OCI-LY1 (cell line): ENCODE data around the gene FOXM1.

Experiments used
- EZH2 ChIP-seq: fragments of 200-600 bp; sonication (generic), shearing (Covaris generic); IDR thresholded peaks from 2 replicates; pipeline ENCODE4 v1.8.0; 2017; ENCODE audit warnings: borderline replicate concordance, mixed run types, mild to moderate bottlenecking, antibody characterized with exemption, low read length, moderate library complexity, mixed read lengths
- TF ChIP-seq, protein P1 (sequence below): fragments of 200-600 bp; sonication (generic), shearing (Covaris generic); IDR thresholded peaks from 2 replicates; pipeline ENCODE4 v1.5.1; 2017; ENCODE audit warnings: mild to moderate bottlenecking, antibody characterized with exemption, low read length, moderate library complexity, mixed read lengths

DNA sequence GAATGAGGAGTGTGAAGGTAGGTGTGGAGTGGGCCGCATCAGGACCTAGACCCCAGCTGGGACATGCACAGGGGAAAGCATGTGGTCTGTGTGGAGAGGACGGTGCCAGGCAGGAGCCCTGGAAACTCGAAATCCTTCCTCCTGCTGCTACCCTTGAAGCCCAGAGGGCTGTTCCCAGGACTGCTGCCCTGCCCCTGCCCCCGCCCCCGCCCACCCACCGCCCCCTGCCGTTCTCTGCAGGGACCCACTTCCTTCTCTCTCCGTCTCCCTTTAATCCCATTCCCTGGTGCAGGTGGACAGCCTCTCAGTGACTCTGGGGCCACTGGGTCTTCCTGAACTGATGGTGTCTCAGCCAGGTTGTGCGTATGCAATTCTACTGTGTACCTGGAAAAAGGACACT, 56.5 kb downstream of the FOXM1 start:
- TF ChIP-seq, protein P1, sequence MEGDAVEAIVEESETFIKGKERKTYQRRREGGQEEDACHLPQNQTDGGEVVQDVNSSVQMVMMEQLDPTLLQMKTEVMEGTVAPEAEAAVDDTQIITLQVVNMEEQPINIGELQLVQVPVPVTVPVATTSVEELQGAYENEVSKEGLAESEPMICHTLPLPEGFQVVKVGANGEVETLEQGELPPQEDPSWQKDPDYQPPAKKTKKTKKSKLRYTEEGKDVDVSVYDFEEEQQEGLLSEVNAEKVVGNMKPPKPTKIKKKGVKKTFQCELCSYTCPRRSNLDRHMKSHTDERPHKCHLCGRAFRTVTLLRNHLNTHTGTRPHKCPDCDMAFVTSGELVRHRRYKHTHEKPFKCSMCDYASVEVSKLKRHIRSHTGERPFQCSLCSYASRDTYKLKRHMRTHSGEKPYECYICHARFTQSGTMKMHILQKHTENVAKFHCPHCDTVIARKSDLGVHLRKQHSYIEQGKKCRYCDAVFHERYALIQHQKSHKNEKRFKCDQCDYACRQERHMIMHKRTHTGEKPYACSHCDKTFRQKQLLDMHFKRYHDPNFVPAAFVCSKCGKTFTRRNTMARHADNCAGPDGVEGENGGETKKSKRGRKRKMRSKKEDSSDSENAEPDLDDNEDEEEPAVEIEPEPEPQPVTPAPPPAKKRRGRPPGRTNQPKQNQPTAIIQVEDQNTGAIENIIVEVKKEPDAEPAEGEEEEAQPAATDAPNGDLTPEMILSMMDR: no peak
- TF ChIP-seq EZH2: no peak
